HepG2 (cell line): Measurements from ENCODE around the gene MYD88. TPM values are rescaled to one million over a fixed set of nuclear protein-coding genes. Genes with fewer than 3 reads are reported as not detected.
A peak's percentile ranks its signal among the peaks of the same experiment; 100 is the strongest.

Source experiments
- ATF1 ChIP-seq: IDR thresholded peaks from 2 replicates; pipeline ENCODE4 v1.6.1; 2016; ENCODE audit warnings: mild to moderate bottlenecking, control low read depth
- EZH2 ChIP-seq: conservative IDR thresholded peaks from 2 replicates; pipeline ENCODE4 v1.6.1; 2012; ENCODE audit warnings: mild to moderate bottlenecking, low read depth, low read length, moderate library complexity
- FOXO1 ChIP-seq: sonication (generic); formaldehyde crosslinking; IDR thresholded peaks from 2 replicates; pipeline ENCODE4 v1.4.0; 2020; ENCODE audit warnings: missing genetic modification reagents
- GATAD2A ChIP-seq: IDR thresholded peaks from 2 replicates; pipeline ENCODE4 v1.6.1; 2016
- HDAC1 ChIP-seq: sonication (generic); formaldehyde crosslinking; IDR thresholded peaks from 2 replicates; pipeline ENCODE4 v1.5.1; 2020; ENCODE audit warnings: mild to moderate bottlenecking, missing genetic modification reagents
- HOXA3 ChIP-seq: sonication (generic); formaldehyde crosslinking; IDR thresholded peaks from 2 replicates; pipeline ENCODE4 v1.5.0; 2020; ENCODE audit warnings: missing genetic modification reagents
- HOXA5 ChIP-seq: sonication (generic); formaldehyde crosslinking; IDR thresholded peaks from 2 replicates; pipeline ENCODE4 v1.4.0; 2020; ENCODE audit warnings: missing genetic modification reagents
- IRF2 ChIP-seq: IDR thresholded peaks from 2 replicates; pipeline ENCODE4 v1.6.1; 2018; ENCODE audit warnings: missing genetic modification reagents, missing compliant biosample characterization
- REXO4 ChIP-seq: sonication (generic); formaldehyde crosslinking; IDR thresholded peaks from 2 replicates; pipeline ENCODE4 v1.8.0; 2022; ENCODE audit warnings: missing genetic modification reagents, mild to moderate bottlenecking, borderline replicate concordance
- SMAD1 ChIP-seq: sonication (generic); formaldehyde crosslinking; IDR thresholded peaks from 2 replicates; pipeline ENCODE4 v1.4.0; 2020; ENCODE audit warnings: missing genetic modification reagents, low read depth, mild to moderate bottlenecking, borderline replicate concordance
- TRIM24 ChIP-seq: sonication (generic); formaldehyde crosslinking; IDR thresholded peaks from 2 replicates; pipeline ENCODE4 v1.8.0; 2022; ENCODE audit warnings: mild to moderate bottlenecking, missing genetic modification reagents
- ZNF136 ChIP-seq: sonication (generic); formaldehyde crosslinking; IDR thresholded peaks from 2 replicates; pipeline ENCODE4 v1.8.1; 2022; ENCODE audit warnings: low read depth, mild to moderate bottlenecking, moderate library complexity, missing genetic modification reagents
- ZNF251 ChIP-seq: sonication (generic); formaldehyde crosslinking; IDR thresholded peaks from 2 replicates; pipeline ENCODE4 v1.9.0; 2021; ENCODE audit warnings: mild to moderate bottlenecking, missing genetic modification reagents
- ZNF263 ChIP-seq: sonication (generic); formaldehyde crosslinking; IDR thresholded peaks from 2 replicates; pipeline ENCODE4 v1.4.0; 2020; ENCODE audit warnings: missing genetic modification reagents
- polyA plus RNA-seq, 8 experiments: library from polyadenylated mRNA; depleted of rRNA in 3 of 8; stranded (reverse) in 7 of 8; unstranded in 1 of 8; fragments of >200 nt; fragmentation: Illumina TruSeq in 4 of 8; extraction: Trizol in 4 of 8; gene quantifications; 2 replicates each; pipeline versions ENCODE4 v1.2.1 to v1.2.3, GENCODE V29; 2011 to 2016; ENCODE audit warnings: low read depth in 4 of 8, missing spikeins in 1 of 8, mixed read lengths in 1 of 8; ENCODE audit not compliant: insufficient read depth in 1 of 8
- total RNA-seq, 5 experiments: library from RNA; depleted of rRNA; stranded (reverse); fragments of >200 nt; fragmentation: Illumina TruSeq; extraction: Trizol; gene quantifications; 2 replicates each; pipeline ENCODE4 v1.2.3, GENCODE V29; 2016; ENCODE audit warnings: low read depth in 1 of 5
- TF ChIP-seq, protein P1 (sequence below): sonication (generic); formaldehyde crosslinking; conservative IDR thresholded peaks from 2 replicates; pipeline ENCODE4 v1.4.0; 2020; ENCODE audit warnings: missing genetic modification reagents
- TF ChIP-seq, protein P2 (sequence below): sonication (generic); formaldehyde crosslinking; IDR thresholded peaks from 2 replicates; pipeline ENCODE4 v1.4.0; 2020; ENCODE audit warnings: missing genetic modification reagents, borderline replicate concordance
- TF ChIP-seq, protein P3 (sequence below): sonication (generic); formaldehyde crosslinking; conservative IDR thresholded peaks from 2 replicates; pipeline ENCODE4 v1.4.0; 2020; ENCODE audit warnings: mild to moderate bottlenecking, missing genetic modification reagents, moderate library complexity
- TF ChIP-seq, protein P4 (sequence below): sonication (generic); formaldehyde crosslinking; conservative IDR thresholded peaks from 2 replicates; pipeline ENCODE4 v1.4.0; 2020; ENCODE audit warnings: missing genetic modification reagents

MYD88 gene
- total and polyA plus RNA-seq, 2 of the 13 experiments (the other 11 are each of a cell fraction or from before 2014, with no cell fraction given): 7.6 to 32.7 TPM

DNA sequence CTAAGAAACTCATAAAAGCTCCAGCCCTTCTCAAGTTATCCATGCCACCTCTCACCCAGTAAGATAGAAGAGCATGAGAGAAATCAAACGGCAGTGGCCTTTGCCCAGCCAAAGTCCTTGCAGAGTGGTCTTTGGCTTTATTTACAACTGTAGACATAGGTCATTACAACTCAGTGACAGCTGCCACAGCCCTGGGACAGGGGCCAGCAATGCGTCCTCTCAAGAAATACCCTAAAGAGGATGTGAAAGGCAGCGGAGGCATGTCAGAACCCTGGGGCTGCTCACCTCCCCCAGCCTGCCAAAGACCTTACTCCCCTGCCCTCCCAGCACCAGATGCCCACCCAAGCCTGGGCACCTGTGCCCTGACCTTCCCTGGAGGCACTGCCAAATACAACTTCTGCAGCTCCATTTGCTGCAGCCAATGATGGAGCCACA lies 7.8 kb upstream of the MYD88 start (continued):
- peak; percentile 81 for TF ChIP-seq HDAC1 (CRISPR knock-in tag)
- TF ChIP-seq FOXO1: peak; percentile 79; the same call in 1 of the 2 replicates
- TF ChIP-seq, protein P1, sequence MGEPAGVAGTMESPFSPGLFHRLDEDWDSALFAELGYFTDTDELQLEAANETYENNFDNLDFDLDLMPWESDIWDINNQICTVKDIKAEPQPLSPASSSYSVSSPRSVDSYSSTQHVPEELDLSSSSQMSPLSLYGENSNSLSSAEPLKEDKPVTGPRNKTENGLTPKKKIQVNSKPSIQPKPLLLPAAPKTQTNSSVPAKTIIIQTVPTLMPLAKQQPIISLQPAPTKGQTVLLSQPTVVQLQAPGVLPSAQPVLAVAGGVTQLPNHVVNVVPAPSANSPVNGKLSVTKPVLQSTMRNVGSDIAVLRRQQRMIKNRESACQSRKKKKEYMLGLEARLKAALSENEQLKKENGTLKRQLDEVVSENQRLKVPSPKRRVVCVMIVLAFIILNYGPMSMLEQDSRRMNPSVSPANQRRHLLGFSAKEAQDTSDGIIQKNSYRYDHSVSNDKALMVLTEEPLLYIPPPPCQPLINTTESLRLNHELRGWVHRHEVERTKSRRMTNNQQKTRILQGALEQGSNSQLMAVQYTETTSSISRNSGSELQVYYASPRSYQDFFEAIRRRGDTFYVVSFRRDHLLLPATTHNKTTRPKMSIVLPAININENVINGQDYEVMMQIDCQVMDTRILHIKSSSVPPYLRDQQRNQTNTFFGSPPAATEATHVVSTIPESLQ (CRISPR knock-in tag): no peak
- TF ChIP-seq HOXA5 (CRISPR knock-in tag): no peak
- no peak for TF ChIP-seq TRIM24 (CRISPR knock-in tag)
- peak; percentile 60; the same call in 1 of the 2 replicates for TF ChIP-seq ATF1 (CRISPR knock-in tag)
- TF ChIP-seq ZNF136 (CRISPR knock-in tag): no peak
- TF ChIP-seq REXO4 (CRISPR knock-in tag): no peak
- peak; percentile 75; the same call in 1 of the 2 replicates for TF ChIP-seq HOXA3
- peak; percentile 88 for TF ChIP-seq GATAD2A (CRISPR knock-in tag)
- TF ChIP-seq, protein P2, sequence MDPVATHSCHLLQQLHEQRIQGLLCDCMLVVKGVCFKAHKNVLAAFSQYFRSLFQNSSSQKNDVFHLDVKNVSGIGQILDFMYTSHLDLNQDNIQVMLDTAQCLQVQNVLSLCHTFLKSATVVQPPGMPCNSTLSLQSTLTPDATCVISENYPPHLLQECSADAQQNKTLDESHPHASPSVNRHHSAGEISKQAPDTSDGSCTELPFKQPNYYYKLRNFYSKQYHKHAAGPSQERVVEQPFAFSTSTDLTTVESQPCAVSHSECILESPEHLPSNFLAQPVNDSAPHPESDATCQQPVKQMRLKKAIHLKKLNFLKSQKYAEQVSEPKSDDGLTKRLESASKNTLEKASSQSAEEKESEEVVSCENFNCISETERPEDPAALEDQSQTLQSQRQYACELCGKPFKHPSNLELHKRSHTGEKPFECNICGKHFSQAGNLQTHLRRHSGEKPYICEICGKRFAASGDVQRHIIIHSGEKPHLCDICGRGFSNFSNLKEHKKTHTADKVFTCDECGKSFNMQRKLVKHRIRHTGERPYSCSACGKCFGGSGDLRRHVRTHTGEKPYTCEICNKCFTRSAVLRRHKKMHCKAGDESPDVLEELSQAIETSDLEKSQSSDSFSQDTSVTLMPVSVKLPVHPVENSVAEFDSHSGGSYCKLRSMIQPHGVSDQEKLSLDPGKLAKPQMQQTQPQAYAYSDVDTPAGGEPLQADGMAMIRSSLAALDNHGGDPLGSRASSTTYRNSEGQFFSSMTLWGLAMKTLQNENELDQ (CRISPR knock-in tag): no peak
- TF ChIP-seq IRF2 (CRISPR knock-in tag): 0 out of 2 replicates have a peak, but pooled peaks have one; percentile 32
- TF ChIP-seq, protein P3, sequence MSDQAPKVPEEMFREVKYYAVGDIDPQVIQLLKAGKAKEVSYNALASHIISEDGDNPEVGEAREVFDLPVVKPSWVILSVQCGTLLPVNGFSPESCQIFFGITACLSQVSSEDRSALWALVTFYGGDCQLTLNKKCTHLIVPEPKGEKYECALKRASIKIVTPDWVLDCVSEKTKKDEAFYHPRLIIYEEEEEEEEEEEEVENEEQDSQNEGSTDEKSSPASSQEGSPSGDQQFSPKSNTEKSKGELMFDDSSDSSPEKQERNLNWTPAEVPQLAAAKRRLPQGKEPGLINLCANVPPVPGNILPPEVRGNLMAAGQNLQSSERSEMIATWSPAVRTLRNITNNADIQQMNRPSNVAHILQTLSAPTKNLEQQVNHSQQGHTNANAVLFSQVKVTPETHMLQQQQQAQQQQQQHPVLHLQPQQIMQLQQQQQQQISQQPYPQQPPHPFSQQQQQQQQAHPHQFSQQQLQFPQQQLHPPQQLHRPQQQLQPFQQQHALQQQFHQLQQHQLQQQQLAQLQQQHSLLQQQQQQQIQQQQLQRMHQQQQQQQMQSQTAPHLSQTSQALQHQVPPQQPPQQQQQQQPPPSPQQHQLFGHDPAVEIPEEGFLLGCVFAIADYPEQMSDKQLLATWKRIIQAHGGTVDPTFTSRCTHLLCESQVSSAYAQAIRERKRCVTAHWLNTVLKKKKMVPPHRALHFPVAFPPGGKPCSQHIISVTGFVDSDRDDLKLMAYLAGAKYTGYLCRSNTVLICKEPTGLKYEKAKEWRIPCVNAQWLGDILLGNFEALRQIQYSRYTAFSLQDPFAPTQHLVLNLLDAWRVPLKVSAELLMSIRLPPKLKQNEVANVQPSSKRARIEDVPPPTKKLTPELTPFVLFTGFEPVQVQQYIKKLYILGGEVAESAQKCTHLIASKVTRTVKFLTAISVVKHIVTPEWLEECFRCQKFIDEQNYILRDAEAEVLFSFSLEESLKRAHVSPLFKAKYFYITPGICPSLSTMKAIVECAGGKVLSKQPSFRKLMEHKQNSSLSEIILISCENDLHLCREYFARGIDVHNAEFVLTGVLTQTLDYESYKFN (CRISPR knock-in tag): peak; percentile 97
- TF ChIP-seq ZNF251 (CRISPR knock-in tag): no peak
- TF ChIP-seq, protein P4, sequence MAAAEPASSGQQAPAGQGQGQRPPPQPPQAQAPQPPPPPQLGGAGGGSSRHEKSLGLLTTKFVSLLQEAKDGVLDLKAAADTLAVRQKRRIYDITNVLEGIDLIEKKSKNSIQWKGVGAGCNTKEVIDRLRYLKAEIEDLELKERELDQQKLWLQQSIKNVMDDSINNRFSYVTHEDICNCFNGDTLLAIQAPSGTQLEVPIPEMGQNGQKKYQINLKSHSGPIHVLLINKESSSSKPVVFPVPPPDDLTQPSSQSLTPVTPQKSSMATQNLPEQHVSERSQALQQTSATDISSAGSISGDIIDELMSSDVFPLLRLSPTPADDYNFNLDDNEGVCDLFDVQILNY (CRISPR knock-in tag): no peak
- TF ChIP-seq SMAD1: no peak
- TF ChIP-seq EZH2: no peak
- TF ChIP-seq ZNF263 (CRISPR knock-in tag): no peak
